Measurements from ENCODE around the gene DIPK1A.
A peak's percentile ranks its signal among the peaks of the same experiment; 100 is the strongest.

Gene DIPK1A

DNA sequence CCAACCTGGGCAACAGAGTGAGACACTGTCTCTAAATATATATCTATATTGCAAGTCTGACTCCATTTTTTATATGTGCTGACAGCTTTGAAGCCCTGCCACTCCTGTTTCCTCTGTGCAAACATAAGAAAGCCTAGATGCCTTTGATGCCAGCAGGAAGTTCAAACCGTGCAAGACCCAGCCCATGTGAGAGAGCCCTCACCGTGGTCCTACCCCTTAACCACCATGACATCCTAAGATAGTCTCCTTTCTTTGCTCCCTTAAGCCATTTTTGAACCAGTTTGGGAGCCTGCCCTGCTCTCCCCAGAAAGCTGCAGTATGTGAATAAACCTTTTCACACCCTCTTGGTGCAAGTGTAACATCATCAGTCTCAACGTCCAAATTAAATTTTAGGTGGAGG lies 3.7 kb upstream of the DIPK1A start:
- Histone ChIP-seq H3K27ac (ENCODE audit: low read depth, low read length) (no peak overlapping the region), H3K36me3 (ENCODE audit: control insufficient read depth, insufficient read depth, low read length) (no peaks in the 10 kb centered on the region), H3K9ac (ENCODE audit: low read length) (no peak overlapping the region), H3K27me3 (ENCODE audit: control insufficient read depth, insufficient read depth, low read length) (no peaks in the 10 kb centered on the region), H3K4me3 (ENCODE audit: low read depth, low read length) (no peak overlapping the region), H3K9me3 (ENCODE audit: control insufficient read depth, insufficient read depth, low read depth, low read length) (no peaks in the 10 kb centered on the region), H3K4me1 (ENCODE audit: control insufficient read depth, insufficient read depth, low read length) (peaks cover 18% of the 10 kb centered on the region)

- H3K27ac ChIP-seq (ENCODE audit: low read depth, low read length): no peak overlapping the region
- no peak overlapping the region for H3K4me3 ChIP-seq (ENCODE audit: low read depth, low read length)
- no peak overlapping the region for H3K9ac ChIP-seq (ENCODE audit: low read length)
- no peaks in the 10 kb centered on the region for H3K27me3 ChIP-seq (ENCODE audit: control insufficient read depth, insufficient read depth, low read length)
- H3K4me1 ChIP-seq (ENCODE audit: control insufficient read depth, insufficient read depth, low read length): peaks cover 20% of the 10 kb centered on the region
- no peaks in the 10 kb centered on the region for H3K36me3 ChIP-seq (ENCODE audit: control insufficient read depth, insufficient read depth, low read length)
- H3K9me3 ChIP-seq (ENCODE audit: control insufficient read depth, insufficient read depth, low read depth, low read length): no peaks in the 10 kb centered on the region
These were observed 3.1 kb upstream of the DIPK1A start for GRCh38 chr1:92964316-92964715.

- no peaks in the 10 kb centered on the region for H3K27me3 ChIP-seq (ENCODE audit: control insufficient read depth, insufficient read depth, low read length)
- H3K9me3 ChIP-seq (ENCODE audit: control insufficient read depth, insufficient read depth, low read depth, low read length): no peaks in the 10 kb centered on the region
- H3K4me3 ChIP-seq (ENCODE audit: low read depth, low read length): peak overlapping the region; percentile 90
- no peaks in the 10 kb centered on the region for H3K36me3 ChIP-seq (ENCODE audit: control insufficient read depth, insufficient read depth, low read length)
- H3K27ac ChIP-seq (ENCODE audit: low read depth, low read length): peak overlapping the region; percentile 77; the same call in 1 of the 2 replicates
- peak overlapping the region; percentile 98 for H3K9ac ChIP-seq (ENCODE audit: low read length)
- H3K4me1 ChIP-seq (ENCODE audit: control insufficient read depth, insufficient read depth, low read length): peaks cover 13% of the 10 kb centered on the region
These were observed 862 bp upstream of the DIPK1A start for GRCh38 chr1:92961896-92962752.

DNA sequence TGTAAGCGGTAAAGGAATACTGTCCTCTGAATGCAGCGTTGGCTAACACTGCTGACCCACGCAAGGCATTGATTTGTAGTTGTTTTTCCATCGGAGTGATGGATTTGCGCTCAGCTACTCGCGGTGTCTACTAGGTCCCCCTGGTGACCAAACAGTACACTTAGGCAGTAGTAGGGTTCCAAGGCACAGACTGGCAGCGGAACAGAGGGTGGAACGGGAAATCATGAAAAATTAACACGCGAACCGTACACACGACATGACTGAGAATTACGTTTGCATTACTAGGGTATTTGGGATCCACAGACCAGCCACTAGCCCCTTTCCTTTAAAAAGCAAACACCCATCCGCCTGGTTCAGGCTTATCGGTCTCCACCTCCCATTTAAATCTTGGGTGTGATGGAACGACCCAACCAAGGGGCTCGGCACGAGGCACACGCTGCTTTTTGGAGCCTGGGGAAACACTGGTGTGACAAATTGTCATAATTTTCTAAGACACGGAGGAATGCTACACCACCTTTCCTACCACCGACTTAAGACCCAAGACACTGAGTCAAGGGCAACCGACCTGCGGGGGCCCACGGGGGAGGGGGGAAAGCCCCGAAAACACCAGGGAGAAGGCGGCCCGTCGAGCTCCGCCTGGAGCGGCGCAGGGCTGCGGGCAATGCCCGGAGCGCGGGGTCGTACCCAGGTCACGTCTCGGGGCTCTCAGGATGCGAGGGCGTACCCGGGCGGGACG lies 699 bp downstream of the DIPK1A start:
- no peak overlapping the region for H3K27ac ChIP-seq (ENCODE audit: low read depth, low read length)
- H3K4me1 ChIP-seq (ENCODE audit: control insufficient read depth, insufficient read depth, low read length): peaks cover 13% of the 10 kb centered on the region
- peak overlapping the region; percentile 90 for H3K4me3 ChIP-seq (ENCODE audit: low read depth, low read length)
- no peaks in the 10 kb centered on the region for H3K36me3 ChIP-seq (ENCODE audit: control insufficient read depth, insufficient read depth, low read length)
- H3K27me3 ChIP-seq (ENCODE audit: control insufficient read depth, insufficient read depth, low read length): no peaks in the 10 kb centered on the region
- H3K9ac ChIP-seq (ENCODE audit: low read length): peak overlapping the region; percentile 79
- no peaks in the 10 kb centered on the region for H3K9me3 ChIP-seq (ENCODE audit: control insufficient read depth, insufficient read depth, low read depth, low read length)

DNA sequence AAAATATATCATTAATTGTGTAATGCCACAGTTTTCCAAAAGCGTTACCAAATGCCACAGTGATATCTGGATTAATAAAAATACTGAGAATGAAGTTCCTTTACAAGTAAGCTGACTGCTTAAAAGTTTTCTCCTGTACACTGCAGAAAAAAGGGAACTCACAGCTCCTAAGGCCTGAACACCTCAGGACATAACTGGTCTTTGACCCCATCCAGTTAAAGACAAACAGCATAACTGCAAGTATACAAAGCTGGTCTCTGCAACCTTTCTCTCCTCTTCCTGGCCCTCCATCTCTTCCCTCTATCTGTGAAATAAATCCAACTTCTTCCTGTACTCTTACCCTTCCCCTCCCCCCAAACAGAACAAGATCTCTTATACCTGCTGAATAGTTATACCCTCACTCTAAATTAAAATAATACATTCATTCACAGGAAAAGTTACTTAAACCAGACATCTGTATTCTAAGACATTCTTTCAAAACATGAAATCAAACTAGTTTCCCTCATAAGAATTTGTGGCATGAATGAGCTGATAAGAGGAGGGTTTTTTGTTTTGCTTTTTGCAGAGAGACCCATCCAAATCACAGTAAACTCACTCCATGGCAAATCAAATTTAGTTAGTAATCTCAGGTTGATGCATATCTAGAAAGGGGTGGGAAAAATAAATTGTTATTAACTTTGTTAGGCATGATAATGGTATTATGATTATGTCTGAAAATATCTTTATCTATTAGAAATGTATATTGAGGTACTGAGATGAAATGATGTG lies 2.9 kb downstream of the DIPK1A start:
- Histone ChIP-seq H3K9me3 (ENCODE audit: control insufficient read depth, insufficient read depth, low read depth, low read length) (no peaks in the 10 kb centered on the region), H3K27ac (ENCODE audit: low read depth, low read length) (no peak overlapping the region), H3K27me3 (ENCODE audit: control insufficient read depth, insufficient read depth, low read length) (no peaks in the 10 kb centered on the region), H3K4me1 (ENCODE audit: control insufficient read depth, insufficient read depth, low read length) (peaks cover 13% of the 10 kb centered on the region), H3K36me3 (ENCODE audit: control insufficient read depth, insufficient read depth, low read length) (no peaks in the 10 kb centered on the region), H3K4me3 (ENCODE audit: low read depth, low read length) (no peak overlapping the region), H3K9ac (ENCODE audit: low read length) (no peak overlapping the region)

DNA sequence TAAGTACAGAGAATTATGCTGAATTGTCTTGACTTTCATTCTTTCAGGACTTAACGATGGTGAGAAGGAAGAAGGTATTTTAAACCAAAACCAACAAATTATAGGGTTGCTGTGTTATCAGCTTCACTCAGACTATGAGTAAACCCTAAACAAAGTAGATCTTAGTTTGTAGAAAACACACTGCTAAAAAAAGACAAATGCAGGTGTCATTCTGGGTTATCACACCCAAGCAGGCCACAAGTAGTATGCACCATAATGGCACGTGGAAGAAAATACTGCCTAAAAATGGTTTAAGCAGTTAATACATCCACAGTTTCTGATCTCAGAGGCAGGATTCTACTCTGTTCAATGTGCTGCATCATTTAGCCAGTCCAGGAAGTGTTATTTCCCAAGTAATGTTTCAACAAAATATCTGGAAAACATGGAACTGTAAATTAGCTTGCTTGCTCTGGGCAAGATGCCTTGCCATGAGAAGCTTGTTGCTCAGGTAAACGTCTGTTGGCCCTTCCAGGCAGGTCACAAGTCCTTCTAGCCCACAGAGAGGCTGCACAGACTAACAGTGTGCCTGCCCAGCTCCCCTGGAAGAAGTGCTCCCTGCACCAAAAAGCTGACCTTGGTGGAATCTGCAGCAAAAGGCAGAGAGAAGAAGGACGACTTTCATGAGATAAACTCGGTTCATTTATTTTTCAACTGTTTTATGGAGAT lies 4.1 kb downstream of the DIPK1A start:
- Histone ChIP-seq H3K36me3 (ENCODE audit: control insufficient read depth, insufficient read depth, low read length) (no peaks in the 10 kb centered on the region), H3K4me1 (ENCODE audit: control insufficient read depth, insufficient read depth, low read length) (peaks cover 3% of the 10 kb centered on the region; the same call in 1 of the 2 replicates), H3K27ac (ENCODE audit: low read depth, low read length) (no peak overlapping the region)

DNA sequence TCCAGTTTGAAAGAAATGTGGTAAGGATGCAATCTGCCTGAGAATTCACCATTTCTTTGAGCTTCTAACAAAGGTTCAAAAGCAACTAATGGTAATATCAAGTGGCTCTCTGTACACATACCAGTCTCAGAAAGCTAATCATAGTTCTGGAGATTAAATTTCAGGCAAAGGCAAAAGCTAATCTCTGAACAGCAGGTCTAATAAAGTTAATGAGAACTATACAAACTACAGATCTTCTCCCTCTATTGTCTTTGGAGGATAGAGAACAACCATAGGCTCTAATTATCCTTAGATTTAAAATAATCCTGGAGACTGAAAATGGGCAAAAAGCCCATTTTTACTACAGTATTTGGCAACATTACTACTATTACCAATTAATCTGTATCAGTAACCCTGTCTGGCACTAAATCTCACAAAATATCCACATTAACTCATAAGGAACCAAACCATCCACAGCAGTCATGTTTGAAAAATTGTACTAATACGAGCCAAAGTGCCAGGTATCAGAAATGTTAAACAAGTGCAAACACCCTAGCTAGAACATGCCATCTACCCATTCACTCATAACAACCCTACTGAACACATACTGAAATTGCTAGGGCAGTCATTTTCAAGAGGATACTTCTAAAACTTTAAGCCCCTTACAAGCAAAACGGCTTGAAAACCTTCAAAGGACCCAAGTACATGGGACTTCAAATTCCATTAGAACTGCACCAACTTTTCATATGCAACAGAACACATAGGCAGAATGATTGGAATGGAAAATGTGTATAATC lies 4.8 kb downstream of the DIPK1A start:
- Histone ChIP-seq H3K9me3 (ENCODE audit: control insufficient read depth, insufficient read depth, low read depth, low read length) (no peaks in the 10 kb centered on the region), H3K27me3 (ENCODE audit: control insufficient read depth, insufficient read depth, low read length) (no peaks in the 10 kb centered on the region), H3K9ac (ENCODE audit: low read length) (no peak overlapping the region), H3K4me3 (ENCODE audit: low read depth, low read length) (no peak overlapping the region), H3K4me1 (ENCODE audit: control insufficient read depth, insufficient read depth, low read length) (peaks cover 9% of the 10 kb centered on the region), H3K27ac (ENCODE audit: low read depth, low read length) (no peak overlapping the region), H3K36me3 (ENCODE audit: control insufficient read depth, insufficient read depth, low read length) (no peaks in the 10 kb centered on the region)

More for the DNA sequence above, 4.1 kb downstream of the DIPK1A start:
- Histone ChIP-seq H3K9me3 (ENCODE audit: control insufficient read depth, insufficient read depth, low read depth, low read length) (no peaks in the 10 kb centered on the region), H3K4me3 (ENCODE audit: low read depth, low read length) (no peak overlapping the region), H3K9ac (ENCODE audit: low read length) (no peak overlapping the region), H3K27me3 (ENCODE audit: control insufficient read depth, insufficient read depth, low read length) (no peaks in the 10 kb centered on the region)

GRCh38 chr1:92953491-92953890 lies 7.8 kb downstream of the DIPK1A start:
- H3K9ac ChIP-seq (ENCODE audit: low read length): no peak overlapping the region
- H3K4me1 ChIP-seq (ENCODE audit: control insufficient read depth, insufficient read depth, low read length): peaks cover 20% of the 10 kb centered on the region
- H3K4me3 ChIP-seq (ENCODE audit: low read depth, low read length): no peak overlapping the region
- no peaks in the 10 kb centered on the region for H3K9me3 ChIP-seq (ENCODE audit: control insufficient read depth, insufficient read depth, low read depth, low read length)
- no peaks in the 10 kb centered on the region for H3K36me3 ChIP-seq (ENCODE audit: control insufficient read depth, insufficient read depth, low read length)
- H3K27ac ChIP-seq (ENCODE audit: low read depth, low read length): no peak overlapping the region
- H3K27me3 ChIP-seq (ENCODE audit: control insufficient read depth, insufficient read depth, low read length): no peaks in the 10 kb centered on the region

- Histone ChIP-seq H3K9ac (ENCODE audit: low read length) (no peak overlapping the region), H3K9me3 (ENCODE audit: control insufficient read depth, insufficient read depth, low read depth, low read length) (no peaks in the 10 kb centered on the region), H3K27me3 (ENCODE audit: control insufficient read depth, insufficient read depth, low read length) (no peaks in the 10 kb centered on the region), H3K4me3 (ENCODE audit: low read depth, low read length) (no peak overlapping the region), H3K4me1 (ENCODE audit: control insufficient read depth, insufficient read depth, low read length) (peaks cover 20% of the 10 kb centered on the region), H3K27ac (ENCODE audit: low read depth, low read length) (no peak overlapping the region), H3K36me3 (ENCODE audit: control insufficient read depth, insufficient read depth, low read length) (no peaks in the 10 kb centered on the region)
These were observed 8.5 kb downstream of the DIPK1A start for GRCh38 chr1:92952714-92953113.

- H3K27ac ChIP-seq (ENCODE audit: low read depth, low read length): peak overlapping the region; percentile 83
- no peak overlapping the region for H3K4me3 ChIP-seq (ENCODE audit: low read depth, low read length)
- no peaks in the 10 kb centered on the region for H3K27me3 ChIP-seq (ENCODE audit: control insufficient read depth, insufficient read depth, low read length)
- peak overlapping the region; percentile 47 for H3K9ac ChIP-seq (ENCODE audit: low read length)
- H3K36me3 ChIP-seq (ENCODE audit: control insufficient read depth, insufficient read depth, low read length): no peaks in the 10 kb centered on the region
- H3K9me3 ChIP-seq (ENCODE audit: control insufficient read depth, insufficient read depth, low read depth, low read length): no peaks in the 10 kb centered on the region
- H3K4me1 ChIP-seq (ENCODE audit: control insufficient read depth, insufficient read depth, low read length): peaks cover 20% of the 10 kb centered on the region
These were observed 10.1 kb downstream of the DIPK1A start for GRCh38 chr1:92951141-92951582.

Data from HUES6 (cell line).